ENCODE data around the gene BIN1. TPM values are rescaled to one million over a fixed set of nuclear protein-coding genes. Genes with fewer than 3 reads are reported as not detected.
A peak's percentile ranks its signal among the peaks of the same experiment; 100 is the strongest.

Gene BIN1
- total and polyA plus RNA-seq, 8 donors, result 32.0 to 98.7 (median 76.7) TPM

GRCh38 chr2:127080938-127081755 lies 25.8 kb downstream of the BIN1 start:
- no peak for ATAC-seq
- Histone ChIP-seq H3K27me3 (no peaks in the 10 kb centered on the region), H3K27ac (peak overlapping the region in 1 of 2 donors; percentile 23), H3K4me1 (peaks cover 29 to 74% of the 10 kb centered on the region in 2 donors), H3K9me3 (no peaks in the 10 kb centered on the region), H3K4me3 (peak overlapping the region in 1 of 2 donors; percentile 19), H3K36me3 (no peaks in the 10 kb centered on the region)
- TF ChIP-seq, protein P1, sequence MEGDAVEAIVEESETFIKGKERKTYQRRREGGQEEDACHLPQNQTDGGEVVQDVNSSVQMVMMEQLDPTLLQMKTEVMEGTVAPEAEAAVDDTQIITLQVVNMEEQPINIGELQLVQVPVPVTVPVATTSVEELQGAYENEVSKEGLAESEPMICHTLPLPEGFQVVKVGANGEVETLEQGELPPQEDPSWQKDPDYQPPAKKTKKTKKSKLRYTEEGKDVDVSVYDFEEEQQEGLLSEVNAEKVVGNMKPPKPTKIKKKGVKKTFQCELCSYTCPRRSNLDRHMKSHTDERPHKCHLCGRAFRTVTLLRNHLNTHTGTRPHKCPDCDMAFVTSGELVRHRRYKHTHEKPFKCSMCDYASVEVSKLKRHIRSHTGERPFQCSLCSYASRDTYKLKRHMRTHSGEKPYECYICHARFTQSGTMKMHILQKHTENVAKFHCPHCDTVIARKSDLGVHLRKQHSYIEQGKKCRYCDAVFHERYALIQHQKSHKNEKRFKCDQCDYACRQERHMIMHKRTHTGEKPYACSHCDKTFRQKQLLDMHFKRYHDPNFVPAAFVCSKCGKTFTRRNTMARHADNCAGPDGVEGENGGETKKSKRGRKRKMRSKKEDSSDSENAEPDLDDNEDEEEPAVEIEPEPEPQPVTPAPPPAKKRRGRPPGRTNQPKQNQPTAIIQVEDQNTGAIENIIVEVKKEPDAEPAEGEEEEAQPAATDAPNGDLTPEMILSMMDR (IDR thresholded peaks at IDR 0.05), result no peak
- DNase-seq, result no peak
- intact Hi-C loops (cut with DNase I), result no loop called here

GRCh38 chr2:127080226-127080937 lies 26.6 kb downstream of the BIN1 start:
- Histone ChIP-seq H3K4me3 (peak overlapping the region in 1 of 2 donors; percentile 19), H3K27me3 (no peaks in the 10 kb centered on the region), H3K9me3 (no peaks in the 10 kb centered on the region), H3K27ac (peak overlapping the region in 1 of 2 donors; percentile 23), H3K4me1 (peaks cover 25 to 66% of the 10 kb centered on the region in 2 donors), H3K36me3 (no peaks in the 10 kb centered on the region)
- intact Hi-C loops (cut with DNase I), result no loop called here
- DNase-seq, result no peak
- ATAC-seq, result no peak
- TF ChIP-seq, protein P1 (IDR thresholded peaks at IDR 0.05), result no peak

DNA sequence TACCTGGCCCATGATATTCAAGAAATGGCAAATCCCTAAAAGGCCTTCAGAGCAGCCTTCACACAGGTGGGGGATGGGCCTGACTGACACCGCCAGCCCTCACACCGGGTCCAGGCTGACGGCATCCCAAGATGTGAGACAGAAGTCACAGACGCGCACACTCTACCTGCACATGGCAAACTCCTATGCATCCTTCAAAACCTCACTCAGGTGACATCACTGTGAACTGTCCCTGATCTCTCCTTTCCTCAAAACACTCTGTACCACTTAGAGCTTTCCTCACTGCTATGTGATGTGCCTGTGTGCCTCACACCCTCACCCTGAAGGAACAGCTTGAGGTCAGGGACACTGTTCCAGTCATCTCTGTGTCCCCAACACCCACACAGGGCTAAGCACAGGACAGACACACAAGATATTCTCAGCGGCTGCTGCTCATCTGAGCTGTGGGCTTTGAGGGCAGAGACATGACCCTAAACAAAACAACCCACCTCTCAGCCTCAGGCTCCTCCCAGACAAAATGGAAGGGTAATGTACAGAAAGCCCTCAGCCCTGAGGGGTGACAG lies 27.5 kb downstream of the BIN1 start:
- DNase-seq (no peak), ATAC-seq (no peak)
- TF ChIP-seq, protein P1 (IDR thresholded peaks at IDR 0.05), result no peak
- no peaks in the 10 kb centered on the region for H3K9me3 ChIP-seq
- H3K4me1 ChIP-seq, result peaks cover 15 to 57% of the 10 kb centered on the region in 2 donors
- no peak overlapping the region for H3K27ac ChIP-seq
- intact Hi-C loops (cut with DNase I), result no loop called here
- no peak overlapping the region for H3K4me3 ChIP-seq
- no peaks in the 10 kb centered on the region for H3K27me3 ChIP-seq
- H3K36me3 ChIP-seq, result no peaks in the 10 kb centered on the region

GRCh38 chr2:127078666-127079270 lies 28.2 kb downstream of the BIN1 start:
- intact Hi-C loops (cut with DNase I), result no loop called here
- DNase-seq, result no peak
- Histone ChIP-seq H3K36me3 (no peaks in the 10 kb centered on the region), H3K9me3 (no peaks in the 10 kb centered on the region), H3K27ac (no peak overlapping the region), H3K4me3 (no peak overlapping the region), H3K4me1 (peaks cover 9 to 50% of the 10 kb centered on the region in 2 donors), H3K27me3 (no peaks in the 10 kb centered on the region)
- no peak for ATAC-seq
- TF ChIP-seq, protein P1 (IDR thresholded peaks at IDR 0.05), result no peak
